Neural cell (in vitro differentiated cells): ENCODE measurements around the gene GADD45A. TPM values are rescaled to one million over a fixed set of nuclear protein-coding genes. Genes with fewer than 3 reads are reported as not detected.

Source experiments
- H2AFZ ChIP-seq: fragments of 200-600, 300-800 bp; sonication (generic), shearing (Covaris generic); 2 replicates; pipeline ENCODE4 v1.6.0; 2014; ENCODE audit warnings: low read depth, mild to moderate bottlenecking, antibody characterized with exemption, low read length, moderate library complexity
- H3F3A ChIP-seq: fragments of 200-600 bp; shearing (Covaris generic); 2 replicates; pipeline ENCODE4 v1.6.1; 2016; ENCODE audit warnings: mild to moderate bottlenecking, moderate library complexity, mixed read lengths, antibody characterized with exemption, low read length; ENCODE audit not compliant: insufficient read depth, poor library complexity, severe bottlenecking
- H3K27ac ChIP-seq: fragments of 200-600, 300-800 bp; sonication (generic), shearing (Covaris generic); 2 replicates; pipeline ENCODE4 v1.5.1; 2014; ENCODE audit warnings: mild to moderate bottlenecking, low read length, moderate library complexity
- H3K27me3 ChIP-seq: fragments of 300-800, 200-600 bp; sonication (generic), shearing (Covaris generic); 2 replicates; pipeline ENCODE4 v1.6.0; 2014; ENCODE audit warnings: mild to moderate bottlenecking, low read depth, low read length, moderate library complexity; ENCODE audit not compliant: insufficient read depth
- H3K36me3 ChIP-seq: fragments of 300-800, 200-600 bp; sonication (generic), shearing (Covaris generic); 2 replicates; pipeline ENCODE4 v1.5.1; 2014; ENCODE audit warnings: mild to moderate bottlenecking, antibody characterized with exemption, low read length, moderate library complexity; ENCODE audit not compliant: insufficient read depth
- H3K4me2 ChIP-seq: fragments of 300-800, 200-600 bp; sonication (generic), shearing (Covaris generic); 2 replicates; pipeline ENCODE4 v1.6.0; 2014; ENCODE audit warnings: mild to moderate bottlenecking, low read length
- H3K4me3 ChIP-seq: fragments of 300-800, 200-600 bp; sonication (generic), shearing (Covaris generic); 2 replicates; pipeline ENCODE4 v1.5.1; 2014; ENCODE audit warnings: mild to moderate bottlenecking, low read length, moderate library complexity
- H3K79me2 ChIP-seq: fragments of 200-600 bp; shearing (Covaris generic); replicated peaks from 2 replicates; pipeline ENCODE4 v1.6.0; 2014; ENCODE audit warnings: mild to moderate bottlenecking, low read length, moderate library complexity; ENCODE audit not compliant: insufficient read depth
- H3K9ac ChIP-seq: fragments of 300-800, 200-600 bp; sonication (generic), shearing (Covaris generic); 2 replicates; pipeline ENCODE4 v1.6.1; 2016; ENCODE audit warnings: mild to moderate bottlenecking, low read length, mixed read lengths
- H3K9me2 ChIP-seq: fragments of 200-600 bp; shearing (Covaris generic); 2 replicates; pipeline ENCODE4 v1.6.1; 2016; ENCODE audit warnings: mild to moderate bottlenecking, low read length, mixed read lengths; ENCODE audit not compliant: insufficient read depth
- H3K9me3 ChIP-seq: fragments of 200-600, 300-800 bp; sonication (generic), shearing (Covaris generic); 2 replicates; pipeline ENCODE4 v1.6.1; 2016; ENCODE audit warnings: mild to moderate bottlenecking, mixed run types, low read length, moderate library complexity, mixed read lengths
- H4K20me1 ChIP-seq: fragments of 200-600 bp; shearing (Covaris generic); 2 replicates; pipeline ENCODE4 v1.6.1; 2016; ENCODE audit warnings: mild to moderate bottlenecking, mixed run types; ENCODE audit not compliant: insufficient read depth
- EP300 ChIP-seq: fragments of 450-650 bp; conservative IDR thresholded peaks from 2 replicates; pipeline ENCODE4 v1.6.1; 2014; ENCODE audit warnings: antibody characterized with exemption, mild to moderate bottlenecking, moderate library complexity; ENCODE audit not compliant: poor library complexity, severe bottlenecking
- EZH2 ChIP-seq: fragments of 200-600, 300-800 bp; shearing (Covaris generic), sonication (generic); IDR thresholded peaks from 2 replicates; pipeline ENCODE4 v1.6.1; 2014; ENCODE audit warnings: antibody characterized with exemption, low read length, borderline replicate concordance, mild to moderate bottlenecking; ENCODE audit not compliant: insufficient read depth, poor library complexity, severe bottlenecking
- MXI1 ChIP-seq: fragments of 450-650 bp; conservative IDR thresholded peaks from 2 replicates; pipeline ENCODE4 v1.6.1; 2014; ENCODE audit warnings: antibody characterized with exemption, mild to moderate bottlenecking; ENCODE audit not compliant: poor library complexity, severe bottlenecking
- POLR2AphosphoS5 ChIP-seq: IDR thresholded peaks from 2 replicates; pipeline ENCODE4 v1.6.1; 2012
- RAD21 ChIP-seq: fragments of 450-650 bp; conservative IDR thresholded peaks from 2 replicates; pipeline ENCODE4 v1.6.1; 2014; ENCODE audit warnings: antibody characterized with exemption, mild to moderate bottlenecking, moderate library complexity
- REST ChIP-seq: IDR thresholded peaks from 2 replicates; pipeline ENCODE4 v1.6.1; 2012; ENCODE audit warnings: borderline replicate concordance
- SMC3 ChIP-seq: fragments of 450-650 bp; conservative IDR thresholded peaks from 2 replicates; pipeline ENCODE4 v1.6.1; 2014; ENCODE audit warnings: antibody characterized with exemption, mild to moderate bottlenecking, moderate library complexity; ENCODE audit not compliant: poor library complexity
- TAF1 ChIP-seq: IDR thresholded peaks from 2 replicates; pipeline ENCODE4 v1.6.1; 2012; ENCODE audit warnings: low read depth
- polyA plus RNA-seq: library from polyadenylated mRNA; depleted of rRNA; stranded (reverse); fragments of >200 nt; gene quantifications from 2 replicates; pipeline ENCODE4 v1.2.3, GENCODE V29; 2014
- TF ChIP-seq, protein P1 (sequence below): fragments of 450-650 bp; IDR thresholded peaks from 2 replicates; pipeline ENCODE4 v1.5.1; 2014; ENCODE audit warnings: antibody characterized with exemption, mild to moderate bottlenecking, moderate library complexity; ENCODE audit not compliant: poor library complexity, severe bottlenecking

GADD45A gene
- polyA plus RNA-seq, 1 donor from 2014 or later, result 13.7 TPM

DNA sequence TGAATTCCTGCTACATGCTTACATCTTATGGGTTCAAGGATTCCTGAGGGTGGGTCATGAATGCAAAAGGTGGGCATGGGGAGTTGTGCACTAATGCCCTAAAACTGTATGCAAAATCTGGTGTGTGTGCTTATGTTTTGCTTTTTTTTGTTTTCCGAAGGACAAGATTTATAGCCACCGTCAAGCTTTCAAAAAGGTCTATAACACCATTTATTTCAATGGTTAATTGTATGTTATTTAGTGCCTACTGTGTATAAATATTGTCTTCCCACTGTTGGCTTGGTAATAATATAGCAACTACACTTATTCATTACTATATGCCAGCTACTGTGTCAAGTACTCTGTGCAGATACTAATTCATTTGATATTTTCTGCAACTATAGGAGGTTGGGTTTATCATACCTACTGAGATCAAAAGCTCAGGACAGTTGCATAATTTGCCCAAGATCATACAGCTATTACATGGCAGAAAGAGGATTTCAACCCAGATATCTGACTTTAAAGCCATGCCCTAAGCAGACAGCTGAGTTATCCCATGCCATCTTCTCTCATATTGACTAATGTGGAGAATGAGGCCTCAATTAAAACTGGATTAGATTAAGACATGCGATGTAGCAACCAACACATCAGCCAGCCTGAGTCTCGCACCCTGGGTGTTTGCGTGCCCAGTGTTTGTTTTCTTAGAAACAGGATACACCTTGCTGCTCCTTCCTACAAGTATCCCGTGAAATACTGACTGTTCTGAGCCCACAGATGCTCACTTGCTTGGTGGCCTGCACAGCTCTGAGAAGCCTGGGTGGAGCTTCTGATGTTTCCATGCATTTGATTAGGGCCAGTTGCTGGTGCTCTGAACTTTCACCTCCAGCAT is 34.6 kb downstream of the GADD45A start:
- Histone ChIP-seq H3K9ac (no peak overlapping the region), H3K27me3 (no peaks in the 10 kb centered on the region), H3F3A (no peaks in the 10 kb centered on the region), H3K4me3 (no peak overlapping the region), H3K36me3 (no peaks in the 10 kb centered on the region), H4K20me1 (no peaks in the 10 kb centered on the region), H3K9me3 (no peaks in the 10 kb centered on the region), H3K27ac (no peak overlapping the region), H2AFZ (no peak overlapping the region), H3K79me2 (no peaks in the 10 kb centered on the region), H3K4me2 (no peak overlapping the region), H3K9me2 (no peaks in the 10 kb centered on the region)
- no peak for TF ChIP-seq MXI1
- TF ChIP-seq, protein P1, sequence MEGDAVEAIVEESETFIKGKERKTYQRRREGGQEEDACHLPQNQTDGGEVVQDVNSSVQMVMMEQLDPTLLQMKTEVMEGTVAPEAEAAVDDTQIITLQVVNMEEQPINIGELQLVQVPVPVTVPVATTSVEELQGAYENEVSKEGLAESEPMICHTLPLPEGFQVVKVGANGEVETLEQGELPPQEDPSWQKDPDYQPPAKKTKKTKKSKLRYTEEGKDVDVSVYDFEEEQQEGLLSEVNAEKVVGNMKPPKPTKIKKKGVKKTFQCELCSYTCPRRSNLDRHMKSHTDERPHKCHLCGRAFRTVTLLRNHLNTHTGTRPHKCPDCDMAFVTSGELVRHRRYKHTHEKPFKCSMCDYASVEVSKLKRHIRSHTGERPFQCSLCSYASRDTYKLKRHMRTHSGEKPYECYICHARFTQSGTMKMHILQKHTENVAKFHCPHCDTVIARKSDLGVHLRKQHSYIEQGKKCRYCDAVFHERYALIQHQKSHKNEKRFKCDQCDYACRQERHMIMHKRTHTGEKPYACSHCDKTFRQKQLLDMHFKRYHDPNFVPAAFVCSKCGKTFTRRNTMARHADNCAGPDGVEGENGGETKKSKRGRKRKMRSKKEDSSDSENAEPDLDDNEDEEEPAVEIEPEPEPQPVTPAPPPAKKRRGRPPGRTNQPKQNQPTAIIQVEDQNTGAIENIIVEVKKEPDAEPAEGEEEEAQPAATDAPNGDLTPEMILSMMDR, result no peak
- no peak for TF ChIP-seq REST
- no peak for TF ChIP-seq EZH2
- no peak for TF ChIP-seq EP300
- TF ChIP-seq SMC3, result no peak
- TF ChIP-seq RAD21, result no peak
- TF ChIP-seq TAF1, result no peak
- no peak for TF ChIP-seq POLR2AphosphoS5

GRCh38 chr1:67721112-67721511 is 36.1 kb downstream of the GADD45A start:
- Histone ChIP-seq H3K9me3 (no peaks in the 10 kb centered on the region), H3K4me3 (no peak overlapping the region), H4K20me1 (no peaks in the 10 kb centered on the region), H3F3A (no peaks in the 10 kb centered on the region), H3K79me2 (no peaks in the 10 kb centered on the region), H3K9ac (no peak overlapping the region), H3K4me2 (no peak overlapping the region), H3K9me2 (no peaks in the 10 kb centered on the region), H3K36me3 (no peaks in the 10 kb centered on the region), H2AFZ (no peak overlapping the region), H3K27ac (no peak overlapping the region), H3K27me3 (no peaks in the 10 kb centered on the region)
- TF ChIP-seq EP300, result no peak
- TF ChIP-seq MXI1, result no peak
